ENCODE data around the gene RIMBP2.

The RIMBP2 gene

GRCh38 chr12:130714591-130715149, 1.4 kb downstream of the RIMBP2 start:
- TF ChIP-seq CTCF (conservative IDR thresholded peaks at IDR 0.05) = no peak
- peak overlapping the region; percentile 60; the same call in 1 of the 2 replicates for H3K27ac ChIP-seq

GRCh38 chr12:130714091-130714590, 2.0 kb downstream of the RIMBP2 start:
- H3K27ac ChIP-seq = no peak overlapping the region
- no peak for TF ChIP-seq CTCF (conservative IDR thresholded peaks at IDR 0.05)

- no peak overlapping the region for H3K27ac ChIP-seq
- TF ChIP-seq CTCF (conservative IDR thresholded peaks at IDR 0.05) = no peak
These were observed 2.5 kb downstream of the RIMBP2 start for GRCh38 chr12:130713581-130713991.

- H3K27ac ChIP-seq = no peak overlapping the region
- no peak for TF ChIP-seq CTCF (conservative IDR thresholded peaks at IDR 0.05)
These were observed 3.6 kb downstream of the RIMBP2 start for GRCh38 chr12:130712346-130713065.

GRCh38 chr12:130711756-130712155, 4.3 kb downstream of the RIMBP2 start:
- TF ChIP-seq CTCF (conservative IDR thresholded peaks at IDR 0.05) = no peak

GRCh38 chr12:130710733-130711080, 5.4 kb downstream of the RIMBP2 start:
- no peak overlapping the region for H3K27ac ChIP-seq
- no peak for TF ChIP-seq CTCF (conservative IDR thresholded peaks at IDR 0.05)

More at GRCh38 chr12:130711756-130712155, 4.3 kb downstream of the RIMBP2 start:
- no peak overlapping the region for H3K27ac ChIP-seq

- TF ChIP-seq CTCF (conservative IDR thresholded peaks at IDR 0.05) = no peak
- no peak overlapping the region for H3K27ac ChIP-seq
These were observed 5.9 kb downstream of the RIMBP2 start for GRCh38 chr12:130709971-130710732.

Data from VCaP (cell line).